Mammary epithelial cell (primary cell): ENCODE data around the gene MBIP.

Experiments used
- EZH2 ChIP-seq: IDR thresholded peaks from 2 replicates; pipeline ENCODE4 v1.6.1; 2012; ENCODE audit warnings: low read length, inconsistent platforms, borderline replicate concordance
- TF ChIP-seq, protein P1 (sequence below), 2 donors: IDR thresholded peaks in 1 of 2; conservative IDR thresholded peaks in 1 of 2; 2 replicates each; pipeline ENCODE4 v1.5.1; 2011 to 2012; ENCODE audit warnings: inconsistent platforms in 2 of 2, low read length in 2 of 2, mild to moderate bottlenecking in 2 of 2, control low read depth in 1 of 2, low read depth in 1 of 2; ENCODE audit not compliant: insufficient read depth in 1 of 2; ENCODE audit errors: extremely low read depth in 1 of 2

DNA sequence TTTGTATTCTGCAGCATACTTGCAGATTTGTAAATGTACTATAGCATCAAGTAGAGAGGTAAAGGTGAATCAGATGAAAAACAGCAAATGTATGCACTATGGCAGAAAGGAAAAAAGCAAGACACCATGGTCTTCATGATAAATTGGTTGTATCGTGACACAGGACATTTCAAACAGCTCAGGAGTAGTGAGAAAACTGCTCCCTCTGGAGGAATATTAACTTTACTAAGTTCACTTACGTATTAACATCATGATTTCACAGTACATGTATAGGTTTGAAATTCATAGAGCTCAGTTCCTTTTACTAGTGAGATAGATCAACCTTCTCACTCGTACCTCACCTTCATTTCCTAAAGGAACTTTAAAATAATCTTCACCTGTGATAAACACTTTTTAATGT is 6.5 kb downstream of the MBIP start:
- TF ChIP-seq, protein P1, sequence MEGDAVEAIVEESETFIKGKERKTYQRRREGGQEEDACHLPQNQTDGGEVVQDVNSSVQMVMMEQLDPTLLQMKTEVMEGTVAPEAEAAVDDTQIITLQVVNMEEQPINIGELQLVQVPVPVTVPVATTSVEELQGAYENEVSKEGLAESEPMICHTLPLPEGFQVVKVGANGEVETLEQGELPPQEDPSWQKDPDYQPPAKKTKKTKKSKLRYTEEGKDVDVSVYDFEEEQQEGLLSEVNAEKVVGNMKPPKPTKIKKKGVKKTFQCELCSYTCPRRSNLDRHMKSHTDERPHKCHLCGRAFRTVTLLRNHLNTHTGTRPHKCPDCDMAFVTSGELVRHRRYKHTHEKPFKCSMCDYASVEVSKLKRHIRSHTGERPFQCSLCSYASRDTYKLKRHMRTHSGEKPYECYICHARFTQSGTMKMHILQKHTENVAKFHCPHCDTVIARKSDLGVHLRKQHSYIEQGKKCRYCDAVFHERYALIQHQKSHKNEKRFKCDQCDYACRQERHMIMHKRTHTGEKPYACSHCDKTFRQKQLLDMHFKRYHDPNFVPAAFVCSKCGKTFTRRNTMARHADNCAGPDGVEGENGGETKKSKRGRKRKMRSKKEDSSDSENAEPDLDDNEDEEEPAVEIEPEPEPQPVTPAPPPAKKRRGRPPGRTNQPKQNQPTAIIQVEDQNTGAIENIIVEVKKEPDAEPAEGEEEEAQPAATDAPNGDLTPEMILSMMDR (conservative IDR thresholded peaks at IDR 0.05 in 1 of 2, IDR thresholded peaks at IDR 0.05 in 1 of 2; ENCODE audit: extremely low read depth in 1 of 2, insufficient read depth in 1 of 2, low read depth in 1 of 2, low read length in 2 of 2) = peak in 1 of 2 donors; percentile 25
- TF ChIP-seq EZH2 = no peak
